Measurements from ENCODE around the gene GFRA3.

- TF ChIP-seq, protein P1, sequence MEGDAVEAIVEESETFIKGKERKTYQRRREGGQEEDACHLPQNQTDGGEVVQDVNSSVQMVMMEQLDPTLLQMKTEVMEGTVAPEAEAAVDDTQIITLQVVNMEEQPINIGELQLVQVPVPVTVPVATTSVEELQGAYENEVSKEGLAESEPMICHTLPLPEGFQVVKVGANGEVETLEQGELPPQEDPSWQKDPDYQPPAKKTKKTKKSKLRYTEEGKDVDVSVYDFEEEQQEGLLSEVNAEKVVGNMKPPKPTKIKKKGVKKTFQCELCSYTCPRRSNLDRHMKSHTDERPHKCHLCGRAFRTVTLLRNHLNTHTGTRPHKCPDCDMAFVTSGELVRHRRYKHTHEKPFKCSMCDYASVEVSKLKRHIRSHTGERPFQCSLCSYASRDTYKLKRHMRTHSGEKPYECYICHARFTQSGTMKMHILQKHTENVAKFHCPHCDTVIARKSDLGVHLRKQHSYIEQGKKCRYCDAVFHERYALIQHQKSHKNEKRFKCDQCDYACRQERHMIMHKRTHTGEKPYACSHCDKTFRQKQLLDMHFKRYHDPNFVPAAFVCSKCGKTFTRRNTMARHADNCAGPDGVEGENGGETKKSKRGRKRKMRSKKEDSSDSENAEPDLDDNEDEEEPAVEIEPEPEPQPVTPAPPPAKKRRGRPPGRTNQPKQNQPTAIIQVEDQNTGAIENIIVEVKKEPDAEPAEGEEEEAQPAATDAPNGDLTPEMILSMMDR (conservative IDR thresholded peaks at IDR 0.05 in 1 of 2, IDR thresholded peaks at IDR 0.05 in 1 of 2; ENCODE audit: low read depth in 1 of 2, low read length in 2 of 2), result no peak
- TF ChIP-seq EZH2 (IDR thresholded peaks at IDR 0.05; ENCODE audit: low read length, missing control alignments), result peak; percentile 26
Measured at GRCh38 chr5:138273834-138274188, 610 bp downstream of the GFRA3 start.
